NT2/D1 (cell line): ENCODE data around the gene GLDN.

ENCODE experiments used
- DNase-seq: peaks from one replicate; pipeline ENCODE4 v3.0.0-alpha.2; 2011; ENCODE audit warnings: low read depth, low spot score
- H3K27me3 ChIP-seq: 2 replicates; pipeline ENCODE4 v1.6.0; 2011; ENCODE audit warnings: mild to moderate bottlenecking; ENCODE audit not compliant: insufficient read length, insufficient read depth
- H3K36me3 ChIP-seq: 2 replicates; pipeline ENCODE4 v1.6.1; 2011; ENCODE audit warnings: mild to moderate bottlenecking, low read length, mixed read lengths; ENCODE audit not compliant: insufficient read depth, insufficient read length
- H3K4me1 ChIP-seq: 2 replicates; pipeline ENCODE4 v1.5.1; 2011; ENCODE audit not compliant: insufficient read depth, insufficient read length
- H3K4me3 ChIP-seq: 2 replicates; pipeline ENCODE4 v1.5.1; 2011; ENCODE audit warnings: low read depth; ENCODE audit not compliant: insufficient read length
- H3K9ac ChIP-seq: 2 replicates; pipeline ENCODE4 v1.6.0; 2011; ENCODE audit warnings: low read depth; ENCODE audit not compliant: insufficient read length
- H3K9me3 ChIP-seq: 2 replicates; pipeline ENCODE4 v1.5.1; 2011; ENCODE audit warnings: mild to moderate bottlenecking, low read length; ENCODE audit not compliant: insufficient read depth
- SUZ12 ChIP-seq: IDR thresholded peaks from 2 replicates; pipeline ENCODE4 v1.6.1; 2011; ENCODE audit not compliant: insufficient read length, insufficient read depth; ENCODE audit errors: extremely low read depth
- YY1 ChIP-seq: IDR thresholded peaks from 2 replicates; pipeline ENCODE4 v1.6.1; 2011; ENCODE audit not compliant: insufficient read length, insufficient read depth
- ZNF274 ChIP-seq: IDR thresholded peaks from 2 replicates; pipeline ENCODE4 v1.6.1; 2011; ENCODE audit warnings: mild to moderate bottlenecking, low read depth, low read length

GLDN gene

GRCh38 chr15:51341366-51342226 lies at the start of gene GLDN:
Gene GLDN, plus strand, starts transcription at chr15:51341655. Its CDS starts 30 bp downstream, at chr15:51341685.
- peak; percentile 6 for DNase-seq

GRCh38 chr15:51298620-51299019 lies 42.8 kb upstream of the GLDN start:
- TF ChIP-seq SUZ12, result no peak
- TF ChIP-seq ZNF274, result no peak
- TF ChIP-seq YY1, result no peak

More at GRCh38 chr15:51341366-51342226, at the start of gene GLDN:
- Histone ChIP-seq H3K4me3 (peak within 1 kb of the TSS; percentile 54), H3K9me3 (no peaks in the 10 kb centered on the region), H3K27me3 (peaks cover 58% of the 10 kb centered on the region), H3K9ac (peak within 1 kb of the TSS; percentile 70), H3K36me3 (no peaks in the 10 kb centered on the region), H3K4me1 (peaks cover 2% of the 10 kb centered on the region)
- TF ChIP-seq ZNF274 (no peak), YY1 (no peak), SUZ12 (no peak)

GRCh38 chr15:51299187-51300015 lies 42.1 kb upstream of the GLDN start:
- no peaks in the 10 kb centered on the region for H3K9me3 ChIP-seq
- H3K4me1 ChIP-seq, result no peaks in the 10 kb centered on the region
- no peak overlapping the region for H3K4me3 ChIP-seq
- no peaks in the 10 kb centered on the region for H3K27me3 ChIP-seq
- TF ChIP-seq ZNF274 (no peak), SUZ12 (no peak), YY1 (no peak)
- H3K9ac ChIP-seq, result no peak overlapping the region
- DNase-seq, result no peak
- H3K36me3 ChIP-seq, result no peaks in the 10 kb centered on the region

More at GRCh38 chr15:51298620-51299019, 42.8 kb upstream of the GLDN start:
- DNase-seq, result no peak
- H3K4me3 ChIP-seq, result no peak overlapping the region
- H3K27me3 ChIP-seq, result no peaks in the 10 kb centered on the region
- H3K36me3 ChIP-seq, result no peaks in the 10 kb centered on the region
- no peaks in the 10 kb centered on the region for H3K9me3 ChIP-seq
- no peak overlapping the region for H3K9ac ChIP-seq
- no peaks in the 10 kb centered on the region for H3K4me1 ChIP-seq

GRCh38 chr15:51302480-51302879 lies 39.0 kb upstream of the GLDN start:
- no peak for DNase-seq
- no peaks in the 10 kb centered on the region for H3K27me3 ChIP-seq
- TF ChIP-seq YY1 (no peak), SUZ12 (no peak), ZNF274 (no peak)
- no peak overlapping the region for H3K4me3 ChIP-seq
- H3K9ac ChIP-seq, result no peak overlapping the region
- H3K4me1 ChIP-seq, result no peaks in the 10 kb centered on the region
- no peaks in the 10 kb centered on the region for H3K9me3 ChIP-seq
- no peaks in the 10 kb centered on the region for H3K36me3 ChIP-seq

- TF ChIP-seq YY1, result no peak
- no peak for TF ChIP-seq SUZ12
- no peak for TF ChIP-seq ZNF274
- Histone ChIP-seq H3K36me3 (no peaks in the 10 kb centered on the region), H3K27me3 (no peaks in the 10 kb centered on the region), H3K4me3 (no peak overlapping the region), H3K9me3 (no peaks in the 10 kb centered on the region), H3K4me1 (no peaks in the 10 kb centered on the region), H3K9ac (no peak overlapping the region)
- DNase-seq, result no peak
Measured at GRCh38 chr15:51303462-51303980, 37.9 kb upstream of the GLDN start.

GRCh38 chr15:51307325-51307724 lies 34.1 kb upstream of the GLDN start:
- Histone ChIP-seq H3K4me3 (no peak overlapping the region), H3K9me3 (no peaks in the 10 kb centered on the region), H3K9ac (no peak overlapping the region), H3K36me3 (no peaks in the 10 kb centered on the region), H3K27me3 (no peaks in the 10 kb centered on the region), H3K4me1 (no peaks in the 10 kb centered on the region)
- TF ChIP-seq SUZ12 (no peak), ZNF274 (no peak), YY1 (no peak)
- no peak for DNase-seq
